ENCODE measurements around the gene MAPKAP1. TPM values are rescaled to one million over a fixed set of nuclear protein-coding genes. Genes with fewer than 3 reads are reported as not detected.

Gene MAPKAP1
- total and polyA plus RNA-seq, 9 donors, result 47.3 to 67.3 (median 59.6) TPM

DNA sequence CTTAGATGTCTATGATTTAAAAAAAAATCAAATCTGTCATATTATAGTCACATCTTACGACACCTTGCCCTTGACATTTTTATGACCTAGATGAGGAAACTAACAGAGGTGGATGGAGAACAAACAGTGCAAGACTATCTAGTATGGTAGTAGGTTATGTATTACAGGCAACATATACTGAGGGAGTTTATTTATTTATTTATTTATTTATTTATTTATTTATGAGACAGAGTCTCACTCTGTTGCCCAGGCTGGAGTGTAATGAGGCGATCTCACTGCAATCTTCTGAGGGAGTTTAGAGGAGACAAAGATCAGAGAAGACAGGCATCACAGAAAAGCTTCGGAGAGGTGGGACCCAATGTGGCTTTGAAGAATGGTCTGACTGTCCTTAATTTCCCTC is 35.6 kb upstream of the MAPKAP1 start:
- Histone ChIP-seq H3K27me3 (ENCODE audit: control insufficient read depth, insufficient read depth, low read length) (peaks cover 6% of the 10 kb centered on the region), H3K4me1 (ENCODE audit: control insufficient read depth, insufficient read depth, low read length) (peaks cover 9% of the 10 kb centered on the region), H3K27ac (ENCODE audit: low read length) (no peak overlapping the region), H3K9me3 (replicated peaks; ENCODE audit: control insufficient read depth, low read depth, low read length) (no peaks in the 10 kb centered on the region), H3K4me3 (ENCODE audit: low read length) (no peak overlapping the region), H3K36me3 (ENCODE audit: control insufficient read depth, insufficient read depth, low read length) (no peaks in the 10 kb centered on the region)
- WGBS (ENCODE audit: insufficient coverage), result no CpG with 5 or more reads among the region's 3 CpGs
- no peak for DNase-seq

DNA sequence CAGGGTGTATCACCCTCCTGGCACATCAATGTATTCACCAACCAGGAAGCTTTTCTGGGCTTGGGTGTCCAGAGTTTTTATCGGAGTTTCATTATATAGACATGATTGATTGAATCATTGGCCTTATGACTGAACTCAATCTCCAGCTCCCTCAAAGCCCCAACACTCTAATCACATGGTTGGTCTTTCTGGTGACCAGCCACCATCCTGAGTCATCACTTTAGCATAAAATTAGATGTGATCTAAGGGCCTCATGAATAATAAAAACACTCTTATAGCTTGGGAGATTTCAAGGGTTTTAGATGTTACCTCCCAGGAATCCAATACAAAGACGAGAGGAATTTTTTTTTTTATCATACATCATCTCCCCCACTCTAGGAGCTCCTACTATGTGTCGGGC is 32.4 kb upstream of the MAPKAP1 start:
- WGBS (ENCODE audit: insufficient coverage), result no CpG with 5 or more reads among the region's 3 CpGs
- no peak for DNase-seq
- H3K4me1 ChIP-seq (ENCODE audit: control insufficient read depth, insufficient read depth, low read length), result no peaks in the 10 kb centered on the region
- H3K4me3 ChIP-seq (ENCODE audit: low read length), result no peak overlapping the region
- H3K36me3 ChIP-seq (ENCODE audit: control insufficient read depth, insufficient read depth, low read length), result no peaks in the 10 kb centered on the region
- H3K27ac ChIP-seq (ENCODE audit: low read length), result no peak overlapping the region
- H3K27me3 ChIP-seq (ENCODE audit: control insufficient read depth, insufficient read depth, low read length), result peaks cover 6% of the 10 kb centered on the region
- H3K9me3 ChIP-seq (replicated peaks; ENCODE audit: control insufficient read depth, low read depth, low read length), result no peaks in the 10 kb centered on the region

DNA sequence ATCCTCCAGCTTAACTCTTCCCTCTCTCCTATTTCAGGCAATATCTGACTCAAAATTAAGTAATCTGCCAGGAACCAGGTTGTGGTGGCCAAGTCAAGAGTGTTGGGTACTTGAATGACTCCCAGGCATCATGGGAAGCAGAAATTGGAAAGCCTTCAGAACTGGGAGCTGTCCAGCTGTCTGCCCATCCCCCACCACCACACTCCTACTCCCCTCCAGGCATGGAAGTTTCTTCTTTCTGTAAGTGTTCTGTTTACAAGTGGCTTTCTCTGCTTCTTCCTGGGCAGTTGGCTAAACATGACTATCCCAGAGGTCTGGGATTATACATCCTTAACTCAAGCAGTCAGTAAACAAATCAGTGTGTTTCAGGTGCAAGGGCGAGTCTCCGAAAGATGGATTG is 25.6 kb upstream of the MAPKAP1 start:
- Histone ChIP-seq H3K9me3 (replicated peaks; ENCODE audit: control insufficient read depth, low read depth, low read length) (no peaks in the 10 kb centered on the region), H3K27ac (ENCODE audit: low read length) (no peak overlapping the region), H3K36me3 (ENCODE audit: control insufficient read depth, insufficient read depth, low read length) (no peaks in the 10 kb centered on the region), H3K27me3 (ENCODE audit: control insufficient read depth, insufficient read depth, low read length) (peaks cover 8% of the 10 kb centered on the region), H3K4me1 (ENCODE audit: control insufficient read depth, insufficient read depth, low read length) (no peaks in the 10 kb centered on the region), H3K4me3 (ENCODE audit: low read length) (no peak overlapping the region)
- WGBS (ENCODE audit: insufficient coverage), result 83% methylated on average over 2 of the region's 2 CpGs
- DNase-seq, result peak; percentile 12

GRCh38 chr9:125730168-125730567 is 23.2 kb upstream of the MAPKAP1 start:
- 76% methylated on average over 2 of the region's 2 CpGs for WGBS (ENCODE audit: insufficient coverage)
- H3K27me3 ChIP-seq (ENCODE audit: control insufficient read depth, insufficient read depth, low read length), result peaks cover 8% of the 10 kb centered on the region
- no peaks in the 10 kb centered on the region for H3K36me3 ChIP-seq (ENCODE audit: control insufficient read depth, insufficient read depth, low read length)
- no peak overlapping the region for H3K27ac ChIP-seq (ENCODE audit: low read length)
- DNase-seq, result no peak
- no peaks in the 10 kb centered on the region for H3K4me1 ChIP-seq (ENCODE audit: control insufficient read depth, insufficient read depth, low read length)
- H3K9me3 ChIP-seq (replicated peaks; ENCODE audit: control insufficient read depth, low read depth, low read length), result no peaks in the 10 kb centered on the region
- H3K4me3 ChIP-seq (ENCODE audit: low read length), result no peak overlapping the region

DNA sequence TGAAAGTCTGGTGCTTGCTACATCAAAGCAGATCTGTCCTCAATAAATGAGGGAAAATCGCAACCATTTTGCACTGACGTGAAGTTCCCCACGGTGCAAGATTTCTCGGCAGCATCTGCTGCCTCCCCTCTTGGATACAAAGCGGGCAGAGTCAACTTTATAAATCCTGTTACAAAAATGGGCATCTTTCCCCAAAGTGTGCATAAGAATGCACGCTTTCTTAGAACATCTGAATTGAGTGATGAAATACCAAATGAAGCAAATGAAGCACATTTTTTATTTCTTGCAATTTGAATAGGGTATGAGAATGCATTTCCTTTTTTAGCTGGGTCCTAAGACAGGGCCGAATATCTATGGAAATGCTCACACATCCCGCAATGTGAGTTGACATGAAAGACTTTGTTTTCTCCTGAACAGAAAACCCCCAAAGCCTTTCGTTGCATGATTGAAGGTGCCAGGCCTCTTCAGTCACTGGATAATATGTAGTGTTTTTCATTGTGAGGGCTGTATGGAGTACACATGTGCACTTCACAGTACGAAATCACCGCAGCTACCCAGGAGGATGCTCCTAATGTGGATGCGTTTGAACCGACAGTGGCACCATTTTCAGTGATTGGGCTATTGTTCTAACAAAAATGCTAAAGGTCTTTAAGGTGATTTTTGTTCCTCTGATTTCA is 19.6 kb upstream of the MAPKAP1 start:
- Histone ChIP-seq H3K9me3 (replicated peaks; ENCODE audit: control insufficient read depth, low read depth, low read length) (no peaks in the 10 kb centered on the region), H3K36me3 (ENCODE audit: control insufficient read depth, insufficient read depth, low read length) (no peaks in the 10 kb centered on the region), H3K4me1 (ENCODE audit: control insufficient read depth, insufficient read depth, low read length) (no peaks in the 10 kb centered on the region), H3K27me3 (ENCODE audit: control insufficient read depth, insufficient read depth, low read length) (peaks cover 3% of the 10 kb centered on the region), H3K4me3 (ENCODE audit: low read length) (no peak overlapping the region), H3K27ac (ENCODE audit: low read length) (no peak overlapping the region)
- WGBS (ENCODE audit: insufficient coverage), result 75% methylated on average over 5 of the region's 13 CpGs
- no peak for DNase-seq

GRCh38 chr9:125707472-125707804 is 430 bp upstream of the MAPKAP1 start:
- H3K36me3 ChIP-seq (ENCODE audit: control insufficient read depth, insufficient read depth, low read length), result peaks cover 2% of the 10 kb centered on the region
- H3K4me1 ChIP-seq (ENCODE audit: control insufficient read depth, insufficient read depth, low read length), result peaks cover 15% of the 10 kb centered on the region
- DNase-seq, result no peak
- H3K9me3 ChIP-seq (replicated peaks; ENCODE audit: control insufficient read depth, low read depth, low read length), result no peaks in the 10 kb centered on the region
- 0% methylated on average over 2 of the region's 4 CpGs for WGBS (ENCODE audit: insufficient coverage)
- H3K27ac ChIP-seq (ENCODE audit: low read length), result peak overlapping the region; percentile 30
- no peaks in the 10 kb centered on the region for H3K27me3 ChIP-seq (ENCODE audit: control insufficient read depth, insufficient read depth, low read length)
- H3K4me3 ChIP-seq (ENCODE audit: low read length), result peak overlapping the region; percentile 91

- Histone ChIP-seq H3K27ac (ENCODE audit: low read length) (no peak overlapping the region), H3K27me3 (ENCODE audit: control insufficient read depth, insufficient read depth, low read length) (no peaks in the 10 kb centered on the region), H3K36me3 (ENCODE audit: control insufficient read depth, insufficient read depth, low read length) (peaks cover 2% of the 10 kb centered on the region), H3K4me1 (ENCODE audit: control insufficient read depth, insufficient read depth, low read length) (peaks cover 15% of the 10 kb centered on the region), H3K4me3 (ENCODE audit: low read length) (peak overlapping the region; percentile 91), H3K9me3 (replicated peaks; ENCODE audit: control insufficient read depth, low read depth, low read length) (no peaks in the 10 kb centered on the region)
- 100% methylated on average over 1 of the region's 4 CpGs for WGBS (ENCODE audit: insufficient coverage)
- DNase-seq, result no peak
These were observed 1.1 kb downstream of the MAPKAP1 start for GRCh38 chr9:125705893-125706292.

DNA sequence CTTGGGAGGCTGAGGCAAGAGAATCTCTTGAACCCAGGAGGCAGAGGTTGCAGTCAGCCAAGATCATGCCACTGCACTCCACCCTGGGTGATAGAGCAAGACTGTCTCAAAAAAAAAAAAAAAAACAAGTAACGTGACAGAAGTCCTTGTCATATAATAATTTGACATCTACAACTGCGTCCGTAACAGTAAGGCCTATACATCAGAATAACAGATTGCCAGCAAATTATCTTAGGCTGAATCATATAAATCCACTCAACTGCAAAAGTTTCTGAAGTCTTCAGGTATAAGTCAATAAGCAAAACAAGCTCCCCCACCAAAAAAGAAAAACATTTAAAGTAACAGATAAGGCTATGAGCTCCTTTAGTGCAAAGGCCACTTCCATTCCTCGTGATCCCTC is 3.3 kb downstream of the MAPKAP1 start:
- H3K27ac ChIP-seq (ENCODE audit: low read length), result no peak overlapping the region
- no CpG with 5 or more reads among the region's 4 CpGs for WGBS (ENCODE audit: insufficient coverage)
- DNase-seq, result no peak
- H3K4me1 ChIP-seq (ENCODE audit: control insufficient read depth, insufficient read depth, low read length), result peaks cover 15% of the 10 kb centered on the region
- H3K36me3 ChIP-seq (ENCODE audit: control insufficient read depth, insufficient read depth, low read length), result peaks cover 2% of the 10 kb centered on the region
- H3K4me3 ChIP-seq (ENCODE audit: low read length), result no peak overlapping the region
- no peaks in the 10 kb centered on the region for H3K9me3 ChIP-seq (replicated peaks; ENCODE audit: control insufficient read depth, low read depth, low read length)
- H3K27me3 ChIP-seq (ENCODE audit: control insufficient read depth, insufficient read depth, low read length), result no peaks in the 10 kb centered on the region

DNA sequence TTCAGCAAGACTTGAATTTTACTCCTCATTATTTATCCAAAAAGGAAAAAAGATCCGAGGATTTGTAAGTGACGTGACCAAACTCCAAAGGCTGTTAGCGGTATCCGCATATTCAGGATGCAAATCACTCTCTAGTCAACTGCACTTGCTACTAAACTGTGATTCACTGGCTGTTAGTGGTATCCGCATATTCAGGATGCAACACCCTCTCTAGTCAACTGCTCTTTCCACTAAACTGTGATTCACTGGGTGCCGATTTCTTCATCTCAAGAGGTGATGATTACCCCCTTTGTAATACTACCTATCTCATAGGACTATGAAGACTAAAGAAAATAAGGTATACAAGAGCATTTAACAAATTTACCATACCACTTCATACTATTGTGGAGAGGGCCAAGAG is 5.7 kb downstream of the MAPKAP1 start:
- peaks cover 9% of the 10 kb centered on the region for H3K4me1 ChIP-seq (ENCODE audit: control insufficient read depth, insufficient read depth, low read length)
- H3K9me3 ChIP-seq (replicated peaks; ENCODE audit: control insufficient read depth, low read depth, low read length), result no peaks in the 10 kb centered on the region
- H3K27ac ChIP-seq (ENCODE audit: low read length), result no peak overlapping the region
- no peaks in the 10 kb centered on the region for H3K27me3 ChIP-seq (ENCODE audit: control insufficient read depth, insufficient read depth, low read length)
- DNase-seq, result no peak
- whole genome bisulfite sequencing (ENCODE audit: insufficient coverage), result 82% methylated on average over 2 of the region's 6 CpGs
- peaks cover 2% of the 10 kb centered on the region for H3K36me3 ChIP-seq (ENCODE audit: control insufficient read depth, insufficient read depth, low read length)
- no peak overlapping the region for H3K4me3 ChIP-seq (ENCODE audit: low read length)

- Histone ChIP-seq H3K27me3 (ENCODE audit: control insufficient read depth, insufficient read depth, low read length) (no peaks in the 10 kb centered on the region), H3K4me3 (ENCODE audit: low read length) (no peak overlapping the region), H3K36me3 (ENCODE audit: control insufficient read depth, insufficient read depth, low read length) (peaks cover 2% of the 10 kb centered on the region), H3K4me1 (ENCODE audit: control insufficient read depth, insufficient read depth, low read length) (peaks cover 3% of the 10 kb centered on the region), H3K9me3 (replicated peaks; ENCODE audit: control insufficient read depth, low read depth, low read length) (no peaks in the 10 kb centered on the region), H3K27ac (ENCODE audit: low read length) (no peak overlapping the region)
- WGBS (ENCODE audit: insufficient coverage), result no CpG with 5 or more reads among the region's 2 CpGs
- no peak for DNase-seq
These were observed 6.2 kb downstream of the MAPKAP1 start for GRCh38 chr9:125700791-125701190.

- Histone ChIP-seq H3K36me3 (ENCODE audit: control insufficient read depth, insufficient read depth, low read length) (peaks cover 2% of the 10 kb centered on the region), H3K4me1 (ENCODE audit: control insufficient read depth, insufficient read depth, low read length) (no peaks in the 10 kb centered on the region), H3K27ac (ENCODE audit: low read length) (no peak overlapping the region), H3K4me3 (ENCODE audit: low read length) (no peak overlapping the region), H3K9me3 (replicated peaks; ENCODE audit: control insufficient read depth, low read depth, low read length) (no peaks in the 10 kb centered on the region), H3K27me3 (ENCODE audit: control insufficient read depth, insufficient read depth, low read length) (no peaks in the 10 kb centered on the region)
- no peak for DNase-seq
- 80% methylated on average over 1 of the region's 3 CpGs for WGBS (ENCODE audit: insufficient coverage)
These were observed 7.1 kb downstream of the MAPKAP1 start for GRCh38 chr9:125699870-125700269.
